ENCODE data around the gene FLNB.

FLNB gene

DNA sequence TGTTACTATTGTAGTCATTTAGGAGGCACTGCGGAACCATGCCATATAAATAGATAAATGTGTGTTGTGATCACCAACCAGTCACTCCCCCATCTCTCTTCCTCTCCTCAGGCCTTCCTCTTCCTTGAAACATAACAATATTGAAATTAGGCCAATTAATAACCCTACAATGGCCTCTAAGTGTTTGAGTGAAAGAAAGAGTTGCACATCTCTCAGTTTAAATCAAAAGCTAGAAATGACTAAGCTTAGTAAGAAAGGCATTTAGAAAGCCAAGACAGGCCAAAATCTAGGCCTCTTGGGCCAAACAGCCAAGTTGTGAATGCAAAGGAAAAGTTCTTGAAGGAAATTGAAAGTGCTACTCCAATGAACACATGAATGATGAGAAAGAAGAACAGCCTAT lies 210.7 kb downstream of the FLNB start:
- TF ChIP-seq TAF1 (IDR thresholded peaks at IDR 0.05; ENCODE audit: low read depth) (no peak), NFIC (IDR thresholded peaks at IDR 0.05) (no peak)

All from Ishikawa (cell line).